GM21737 (cell line): Measurements from ENCODE around the gene PSMB9.

ENCODE experiments used
- ATAC-seq: cut with Tn5 transposase; IDR thresholded peaks from one replicate; pipeline ENCODE4 v1.9.1; 2021; ENCODE audit warnings: mild to moderate bottlenecking, moderate library complexity; ENCODE audit not compliant: unreplicated experiment

Gene PSMB9

DNA sequence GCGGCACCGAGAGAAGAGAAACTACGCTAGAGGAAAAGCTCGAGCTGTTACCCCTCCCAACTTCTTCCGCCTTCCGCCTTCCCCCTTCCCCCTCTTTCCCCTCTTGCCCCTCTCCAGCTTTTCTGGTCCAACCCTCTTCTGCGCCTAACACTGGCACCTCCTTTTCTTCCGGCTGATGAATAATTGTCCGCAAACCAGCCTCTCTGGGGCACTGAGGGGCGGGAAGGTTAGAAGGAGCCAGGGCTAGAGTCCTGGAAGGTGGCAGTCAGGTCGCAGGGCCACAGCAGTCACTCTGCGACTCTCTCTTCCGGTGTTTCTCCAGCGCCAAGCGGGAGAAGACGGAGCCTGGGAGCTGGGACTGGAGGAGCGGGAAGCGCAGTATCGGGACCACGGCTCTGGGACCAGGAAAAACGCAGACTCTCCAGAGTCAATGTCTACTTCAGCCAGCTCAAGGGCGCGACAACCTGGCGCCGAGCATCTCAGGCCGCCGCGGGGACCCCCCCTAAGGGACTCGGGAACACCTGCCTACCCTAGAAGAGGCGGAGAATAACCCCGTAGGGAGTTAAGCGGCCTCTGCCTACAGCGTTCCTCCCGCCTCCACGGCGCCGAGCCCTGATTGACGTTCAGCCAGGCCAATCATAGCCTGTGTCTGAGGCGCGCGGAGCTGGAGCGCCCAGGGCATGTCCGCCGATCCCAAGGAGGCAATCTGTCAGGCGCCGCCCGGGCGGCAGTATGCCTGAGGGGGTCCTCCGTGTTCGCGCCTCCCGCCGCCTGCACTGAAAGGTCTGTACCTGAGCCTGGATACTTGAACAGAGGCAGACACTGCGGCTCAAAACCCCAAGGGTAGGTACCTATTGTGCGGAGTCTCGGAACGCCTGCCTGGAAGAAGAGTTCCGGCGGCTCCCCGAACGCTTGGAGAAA, 40.4 kb downstream of the PSMB9 start:
- peak; percentile 86 for ATAC-seq

- ATAC-seq = peak; percentile 28
Measured at GRCh38 chr6:32895006-32895345, 41.0 kb downstream of the PSMB9 start.

GRCh38 chr6:32903952-32904351, 50.0 kb downstream of the PSMB9 start:
- no peak for ATAC-seq

DNA sequence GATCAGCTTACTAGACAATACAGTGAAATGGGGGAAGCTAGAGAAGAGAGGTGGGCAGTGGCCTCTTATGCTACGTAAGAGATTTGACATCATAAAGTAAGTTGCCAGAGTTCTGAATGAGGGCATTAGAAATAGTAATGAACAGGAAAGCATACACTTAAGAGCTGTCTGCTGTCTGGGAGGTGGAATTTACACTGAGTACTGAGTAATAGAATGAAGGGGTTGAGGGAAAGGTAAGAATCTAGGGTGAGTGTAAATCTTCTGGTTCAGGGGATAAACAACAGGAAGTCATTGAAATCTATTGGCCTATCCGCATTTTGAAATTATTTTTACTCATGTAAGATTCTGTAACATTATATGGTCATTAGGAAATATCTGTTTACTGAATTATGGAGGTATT, 51.1 kb downstream of the PSMB9 start:
- ATAC-seq = no peak

GRCh38 chr6:32906539-32906938, 52.5 kb downstream of the PSMB9 start:
- no peak for ATAC-seq

GRCh38 chr6:32908897-32909296, 54.9 kb downstream of the PSMB9 start:
- no peak for ATAC-seq
